HL-60 (cell line): Measurements from ENCODE around the gene GAS5.

Experiments
- DNase-seq, 2 experiments: peaks; one replicate each; pipeline ENCODE4 v3.0.0-alpha.2; 2010 to 2020; ENCODE audit warnings: low read depth in 1 of 2, low spot score in 1 of 2
- H3K27ac ChIP-seq: fragments of 250-450 bp; sonication (Bioruptor Pico); replicated peaks from 2 replicates; pipeline ENCODE4 v1.5.1; 2020; ENCODE audit warnings: mild to moderate bottlenecking, moderate library complexity
- H3K27me3 ChIP-seq: fragments of 250-450 bp; sonication (Bioruptor Pico); 2 replicates; pipeline ENCODE4 v1.5.1; 2021; ENCODE audit warnings: mild to moderate bottlenecking, moderate library complexity; ENCODE audit not compliant: insufficient read depth, poor library complexity, severe bottlenecking
- H3K4me3 ChIP-seq: replicated peaks from 2 replicates; pipeline ENCODE4 v1.5.1; 2011; ENCODE audit warnings: mild to moderate bottlenecking, control low read depth, low read length; ENCODE audit not compliant: insufficient read depth
- CTCF ChIP-seq: IDR thresholded peaks from one replicate; pipeline ENCODE4 v1.5.1; 2011; ENCODE audit warnings: low read length, control low read depth, inconsistent platforms; ENCODE audit not compliant: insufficient read depth
- GABPA ChIP-seq: IDR thresholded peaks from 2 replicates; pipeline ENCODE4 v1.6.1; 2012; ENCODE audit warnings: low read depth
- POLR2AphosphoS5 ChIP-seq: IDR thresholded peaks from 2 replicates; pipeline ENCODE4 v1.6.1; 2012; ENCODE audit warnings: low read depth
- REST ChIP-seq: IDR thresholded peaks from 2 replicates; pipeline ENCODE4 v1.6.1; 2012; ENCODE audit warnings: low read depth; ENCODE audit not compliant: insufficient replicate concordance
- SPI1 ChIP-seq: IDR thresholded peaks from 2 replicates; pipeline ENCODE4 v1.6.1; 2012; ENCODE audit warnings: low read depth, mild to moderate bottlenecking, borderline replicate concordance

The GAS5 gene

GRCh38 chr1:173915596-173915995 is 47.8 kb upstream of the GAS5 start:
- DNase-seq, result no peak
- Histone ChIP-seq H3K27ac (no peak overlapping the region), H3K27me3 (no peaks in the 10 kb centered on the region), H3K4me3 (no peak overlapping the region)
- TF ChIP-seq REST (peak; percentile 51), CTCF (no peak)

GRCh38 chr1:173914366-173914871 is 46.6 kb upstream of the GAS5 start:
- Histone ChIP-seq H3K27ac (no peak overlapping the region), H3K4me3 (no peak overlapping the region), H3K27me3 (no peaks in the 10 kb centered on the region)
- DNase-seq, result peak; percentile 12 to 51
- no peak for TF ChIP-seq REST
- TF ChIP-seq CTCF, result peak; percentile 72

GRCh38 chr1:173913111-173913510 is 45.3 kb upstream of the GAS5 start:
- no peak for TF ChIP-seq REST
- no peak for TF ChIP-seq POLR2AphosphoS5
- no peak for TF ChIP-seq CTCF
- TF ChIP-seq SPI1, result no peak
- no peak for TF ChIP-seq GABPA
- H3K27ac ChIP-seq, result no peak overlapping the region
- H3K4me3 ChIP-seq, result no peak overlapping the region
- H3K27me3 ChIP-seq, result no peaks in the 10 kb centered on the region
- no peak for DNase-seq
